Dermis blood vessel endothelial cell (primary cell): Measurements from ENCODE around the gene ZDHHC14. TPM values are rescaled to one million over a fixed set of nuclear protein-coding genes. Genes with fewer than 3 reads are reported as not detected.

ENCODE experiments used
- DNase-seq: peaks from one replicate; pipeline ENCODE4 v3.0.0; 2010
- total RNA-seq: library from RNA; depleted of rRNA; stranded (reverse); fragments of >200 nt; gene quantifications from 2 replicates; pipeline ENCODE4 v1.2.3, GENCODE V29; 2014

The ZDHHC14 gene
- total RNA-seq, 1 donor from 2014 or later: 32.8 TPM

- no peak for DNase-seq
Observed at GRCh38 chr6:157519255-157520116, 138.5 kb downstream of the ZDHHC14 start.

GRCh38 chr6:157520117-157520406 lies 139.1 kb downstream of the ZDHHC14 start:
- no peak for DNase-seq

- no peak for DNase-seq
Observed at GRCh38 chr6:157520596-157521361, 139.8 kb downstream of the ZDHHC14 start.

GRCh38 chr6:157521362-157522335 lies 140.7 kb downstream of the ZDHHC14 start:
- no peak for DNase-seq

GRCh38 chr6:157522472-157522871 lies 141.5 kb downstream of the ZDHHC14 start:
- no peak for DNase-seq

GRCh38 chr6:157524735-157525134 lies 143.7 kb downstream of the ZDHHC14 start:
- no peak for DNase-seq

- DNase-seq: no peak
Observed at GRCh38 chr6:157525292-157525889, 144.4 kb downstream of the ZDHHC14 start.

- DNase-seq: no peak
Observed at GRCh38 chr6:157525918-157526425, 145.0 kb downstream of the ZDHHC14 start.

GRCh38 chr6:157527471-157527907 lies 146.5 kb downstream of the ZDHHC14 start:
- DNase-seq: peak; percentile 53

- DNase-seq: no peak
Observed at GRCh38 chr6:157528931-157529653, 148.1 kb downstream of the ZDHHC14 start.

- DNase-seq: no peak
Observed at GRCh38 chr6:157529654-157530039, 148.7 kb downstream of the ZDHHC14 start.

GRCh38 chr6:157530126-157530525 lies 149.1 kb downstream of the ZDHHC14 start:
- DNase-seq: peak; percentile 75

GRCh38 chr6:157530724-157531168 lies 149.8 kb downstream of the ZDHHC14 start:
- DNase-seq: no peak

GRCh38 chr6:157531169-157531985 lies 150.4 kb downstream of the ZDHHC14 start:
- peak; percentile 77 for DNase-seq

GRCh38 chr6:157531986-157532365 lies 151.0 kb downstream of the ZDHHC14 start:
- DNase-seq: no peak

GRCh38 chr6:157533048-157533871 lies 152.3 kb downstream of the ZDHHC14 start:
- no peak for DNase-seq

GRCh38 chr6:157534134-157534871 lies 153.3 kb downstream of the ZDHHC14 start:
- DNase-seq: no peak

GRCh38 chr6:157534977-157535339 lies 154.0 kb downstream of the ZDHHC14 start:
- no peak for DNase-seq
